Mammary epithelial cell (primary cell): ENCODE measurements around the gene PDE4A.

ENCODE experiments used
- EZH2 ChIP-seq: IDR thresholded peaks from 2 replicates; pipeline ENCODE4 v1.6.1; 2012; ENCODE audit warnings: low read length, inconsistent platforms, borderline replicate concordance
- TF ChIP-seq, protein P1 (sequence below), 2 donors: IDR thresholded peaks in 1 of 2; conservative IDR thresholded peaks in 1 of 2; 2 replicates each; pipeline ENCODE4 v1.5.1; 2011 to 2012; ENCODE audit warnings: inconsistent platforms in 2 of 2, low read length in 2 of 2, mild to moderate bottlenecking in 2 of 2, control low read depth in 1 of 2, low read depth in 1 of 2; ENCODE audit not compliant: insufficient read depth in 1 of 2; ENCODE audit errors: extremely low read depth in 1 of 2

DNA sequence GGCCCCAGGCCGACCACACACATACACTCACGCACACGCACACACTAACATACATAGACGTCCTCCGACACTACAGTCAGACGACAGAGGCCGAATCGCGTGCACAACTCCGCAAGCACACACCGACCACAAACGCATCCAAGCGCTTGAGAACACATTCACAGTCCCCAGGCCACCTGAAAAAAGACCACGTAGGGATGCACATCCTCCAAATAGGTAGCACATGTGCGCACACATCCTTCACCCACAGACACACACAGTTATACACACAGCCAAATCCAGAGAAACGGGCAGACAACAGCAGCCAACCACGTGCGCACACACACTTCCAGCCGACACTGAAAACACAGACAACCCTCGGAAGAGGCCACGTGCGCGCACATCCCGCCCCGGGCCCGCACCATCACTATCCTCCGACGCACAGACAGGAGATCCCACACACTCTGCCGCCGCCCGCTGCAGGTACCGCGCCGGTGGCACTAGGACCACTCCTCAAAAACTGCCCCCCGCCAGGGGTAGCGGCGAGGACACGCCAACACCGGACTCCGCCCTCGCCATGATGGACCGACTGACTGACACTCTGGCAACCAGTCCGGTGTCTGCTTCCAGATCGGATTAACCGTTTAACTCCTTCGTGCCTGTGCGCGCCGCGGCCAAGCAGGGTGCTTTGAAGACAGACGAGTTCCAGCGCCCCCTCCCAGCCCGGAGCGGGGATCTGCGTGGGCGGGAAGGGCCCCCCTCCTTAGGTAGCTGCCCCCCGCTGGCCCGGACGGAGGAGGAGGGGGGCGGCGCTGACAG lies 493 bp upstream of the PDE4A start:
- TF ChIP-seq, protein P1, sequence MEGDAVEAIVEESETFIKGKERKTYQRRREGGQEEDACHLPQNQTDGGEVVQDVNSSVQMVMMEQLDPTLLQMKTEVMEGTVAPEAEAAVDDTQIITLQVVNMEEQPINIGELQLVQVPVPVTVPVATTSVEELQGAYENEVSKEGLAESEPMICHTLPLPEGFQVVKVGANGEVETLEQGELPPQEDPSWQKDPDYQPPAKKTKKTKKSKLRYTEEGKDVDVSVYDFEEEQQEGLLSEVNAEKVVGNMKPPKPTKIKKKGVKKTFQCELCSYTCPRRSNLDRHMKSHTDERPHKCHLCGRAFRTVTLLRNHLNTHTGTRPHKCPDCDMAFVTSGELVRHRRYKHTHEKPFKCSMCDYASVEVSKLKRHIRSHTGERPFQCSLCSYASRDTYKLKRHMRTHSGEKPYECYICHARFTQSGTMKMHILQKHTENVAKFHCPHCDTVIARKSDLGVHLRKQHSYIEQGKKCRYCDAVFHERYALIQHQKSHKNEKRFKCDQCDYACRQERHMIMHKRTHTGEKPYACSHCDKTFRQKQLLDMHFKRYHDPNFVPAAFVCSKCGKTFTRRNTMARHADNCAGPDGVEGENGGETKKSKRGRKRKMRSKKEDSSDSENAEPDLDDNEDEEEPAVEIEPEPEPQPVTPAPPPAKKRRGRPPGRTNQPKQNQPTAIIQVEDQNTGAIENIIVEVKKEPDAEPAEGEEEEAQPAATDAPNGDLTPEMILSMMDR (conservative IDR thresholded peaks at IDR 0.05 in 1 of 2, IDR thresholded peaks at IDR 0.05 in 1 of 2; ENCODE audit: extremely low read depth in 1 of 2, insufficient read depth in 1 of 2, low read depth in 1 of 2, low read length in 2 of 2), result no peak
- TF ChIP-seq EZH2, result peak; percentile 99
